Activated B cell treated with CpG ODN at 0.5 μM for 24 hours (primary cell): ENCODE measurements around the gene AKT3. TPM values are rescaled to one million over a fixed set of nuclear protein-coding genes. Genes with fewer than 3 reads are reported as not detected.

ENCODE experiments used
- ATAC-seq: fragments of 200-7000 bp; cut with Tn5 transposase; one replicate; pipeline ENCODE4 v1.10.0; 2021; ENCODE audit warnings: low read depth, mild to moderate bottlenecking, moderate library complexity
- CTCF ChIA-PET: fragments of 350-600 bp; sonication (Branson Sonifier 250); formaldehyde crosslinking; loops from one replicate; lab custom pipeline; 2021; ENCODE audit warnings: antibody characterized with exemption; lab: Charles Lee
- POLR2A ChIA-PET: fragments of 350-600 bp; sonication (Branson Sonifier 250); formaldehyde crosslinking; loops from one replicate; lab custom pipeline; 2021; ENCODE audit warnings: antibody characterized with exemption; lab: Charles Lee
- DNase-seq: peaks from one replicate; pipeline ENCODE4 v3.0.0; 2022
- H3K27ac Mint-ChIP-seq: one replicate; pipeline ENCODE4 v1.8.0; 2020; ENCODE audit warnings: mixed read lengths
- H3K27me3 Mint-ChIP-seq: one replicate; pipeline ENCODE4 v1.8.0; 2021; ENCODE audit warnings: mixed read lengths
- H3K36me3 Mint-ChIP-seq: one replicate; pipeline ENCODE4 v1.8.0; 2021; ENCODE audit warnings: low read depth, mixed read lengths
- H3K4me1 Mint-ChIP-seq: one replicate; pipeline ENCODE4 v1.8.0; 2021; ENCODE audit warnings: mixed read lengths
- H3K4me3 Mint-ChIP-seq: one replicate; pipeline ENCODE4 v1.8.0; 2020; ENCODE audit warnings: mild to moderate bottlenecking, mixed read lengths
- H3K9me3 Mint-ChIP-seq: one replicate; pipeline ENCODE4 v1.8.0; 2020; ENCODE audit warnings: mixed read lengths
- CTCF ChIP-seq: fragments of 200-600 bp; IDR thresholded peaks from one replicate; pipeline ENCODE4 v1.8.0; 2022; ENCODE audit warnings: antibody characterized with exemption, mild to moderate bottlenecking
- intact Hi-C: fragments of 100-400 bp; cut with micrococcal nuclease; formaldehyde crosslinking; loops from one replicate; pipeline ENCODE4 v1.15.1; 2024
- total RNA-seq: library from RNA; stranded (reverse); gene quantifications from 2 replicates; pipeline ENCODE4 v1.2.3, GENCODE V29; 2022

The AKT3 gene
- total RNA-seq, 1 donor from 2014 or later: 63.3 TPM

GRCh38 chr1:243798726-243799125, 51.3 kb downstream of the AKT3 start:
- no peak overlapping the region for H3K4me3 Mint-ChIP-seq
- TF ChIP-seq CTCF: no peak
- CTCF ChIA-PET: no interaction called here
- DNase-seq (no peak), ATAC-seq (no peak)
- intact Hi-C loops: no loop called here
- H3K27me3 Mint-ChIP-seq: no peaks in the 10 kb centered on the region
- no peak overlapping the region for H3K27ac Mint-ChIP-seq
- peaks cover 21% of the 10 kb centered on the region for H3K36me3 Mint-ChIP-seq
- peaks cover 17% of the 10 kb centered on the region for H3K4me1 Mint-ChIP-seq
- POLR2A ChIA-PET: no interaction called here
- H3K9me3 Mint-ChIP-seq: no peaks in the 10 kb centered on the region

DNA sequence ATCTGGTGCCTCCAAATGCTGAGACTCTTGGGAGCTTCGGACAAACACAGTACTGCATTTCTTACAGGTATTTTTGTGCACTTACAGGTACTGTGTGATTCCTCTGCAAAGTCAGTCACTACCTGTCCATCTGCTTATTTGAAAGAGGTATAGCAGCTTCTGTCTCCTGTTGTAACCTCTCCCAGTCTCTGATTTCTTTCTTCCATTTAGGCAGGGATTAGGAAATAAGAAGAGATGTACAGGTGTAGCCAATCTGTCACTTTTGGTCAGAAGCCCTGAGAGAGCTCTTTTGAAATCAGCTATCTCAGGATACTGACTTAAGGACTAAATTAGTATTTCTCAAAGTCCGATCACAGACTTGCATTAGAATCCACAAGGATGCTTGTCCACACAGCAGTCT, 54.0 kb downstream of the AKT3 start:
- H3K4me3 Mint-ChIP-seq: no peak overlapping the region
- ChIA-PET POLR2A (no interaction called here), CTCF (no interaction called here)
- H3K4me1 Mint-ChIP-seq: peaks cover 18% of the 10 kb centered on the region
- intact Hi-C loops: no loop called here
- no peak for TF ChIP-seq CTCF
- no peak for DNase-seq
- ATAC-seq: no peak
- H3K27ac Mint-ChIP-seq: no peak overlapping the region
- no peaks in the 10 kb centered on the region for H3K9me3 Mint-ChIP-seq
- peaks cover 17% of the 10 kb centered on the region for H3K36me3 Mint-ChIP-seq
- no peaks in the 10 kb centered on the region for H3K27me3 Mint-ChIP-seq

DNA sequence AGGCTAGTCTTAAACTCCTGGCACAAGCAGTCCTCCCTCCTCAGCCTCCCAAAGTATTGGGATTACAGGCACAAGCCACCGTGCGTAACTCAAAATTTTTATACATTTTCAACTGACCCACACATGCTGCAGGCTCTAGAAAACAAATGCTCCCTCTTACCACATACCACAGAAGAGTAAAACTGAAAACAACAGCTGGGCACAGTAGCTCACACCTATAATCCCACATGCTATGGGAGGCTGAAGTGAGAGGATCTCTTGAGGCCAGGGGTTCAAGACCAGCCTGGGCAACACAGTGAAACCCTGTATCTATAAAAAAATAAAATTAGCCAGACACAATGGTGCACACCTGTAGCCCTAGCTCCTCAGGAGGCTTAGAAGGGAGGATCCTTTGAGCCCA, 56.7 kb downstream of the AKT3 start:
- ChIA-PET POLR2A (no interaction called here), CTCF (no interaction called here)
- H3K27me3 Mint-ChIP-seq: no peaks in the 10 kb centered on the region
- DNase-seq: no peak
- H3K4me1 Mint-ChIP-seq: peaks cover 15% of the 10 kb centered on the region
- no peaks in the 10 kb centered on the region for H3K9me3 Mint-ChIP-seq
- TF ChIP-seq CTCF: no peak
- intact Hi-C loops: no loop called here
- ATAC-seq: no peak
- peaks cover 15% of the 10 kb centered on the region for H3K36me3 Mint-ChIP-seq
- H3K27ac Mint-ChIP-seq: no peak overlapping the region
- no peak overlapping the region for H3K4me3 Mint-ChIP-seq

- Mint-ChIP-seq H3K36me3 (peaks cover 15% of the 10 kb centered on the region), H3K9me3 (no peaks in the 10 kb centered on the region), H3K27ac (no peak overlapping the region), H3K4me1 (peaks cover 15% of the 10 kb centered on the region), H3K27me3 (no peaks in the 10 kb centered on the region), H3K4me3 (no peak overlapping the region)
- DNase-seq: no peak
- intact Hi-C loops: no loop called here
- POLR2A ChIA-PET: no interaction called here
- CTCF ChIA-PET: no interaction called here
- no peak for ATAC-seq
- TF ChIP-seq CTCF: no peak
Measured at GRCh38 chr1:243792891-243793290, 57.2 kb downstream of the AKT3 start.

DNA sequence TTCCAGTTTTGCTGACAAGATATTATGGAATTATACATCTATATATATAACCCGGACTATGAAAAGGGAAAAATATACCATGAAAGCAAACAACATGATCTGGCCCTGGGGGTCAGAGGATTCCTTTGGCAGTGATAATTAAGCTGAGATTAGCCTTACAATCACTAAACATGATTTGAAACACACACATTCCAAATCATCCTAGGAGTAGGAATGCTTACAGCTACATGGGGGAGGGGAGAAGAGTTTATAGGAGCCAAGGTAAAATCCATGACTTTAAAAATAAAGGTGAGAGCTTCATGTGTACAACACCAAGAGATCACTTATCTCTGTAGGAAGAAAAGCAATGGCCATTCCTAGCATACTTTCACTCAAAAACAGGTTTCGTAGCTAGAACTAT, 57.6 kb downstream of the AKT3 start:
- POLR2A ChIA-PET: no interaction called here
- no peaks in the 10 kb centered on the region for H3K9me3 Mint-ChIP-seq
- H3K4me3 Mint-ChIP-seq: no peak overlapping the region
- CTCF ChIA-PET: no interaction called here
- no peak for DNase-seq
- peaks cover 15% of the 10 kb centered on the region for H3K36me3 Mint-ChIP-seq
- no peak overlapping the region for H3K27ac Mint-ChIP-seq
- H3K4me1 Mint-ChIP-seq: peaks cover 15% of the 10 kb centered on the region
- ATAC-seq: no peak
- no peak for TF ChIP-seq CTCF
- intact Hi-C loops: no loop called here
- H3K27me3 Mint-ChIP-seq: no peaks in the 10 kb centered on the region
